NCI-H748 (cell line): ENCODE data around the gene CADM2.

Experiments
- DNase-seq: peaks from one replicate; lab custom pipeline; 2025; ENCODE audit not compliant: unreplicated experiment; lab: John Stamatoyannopoulos, UW

The CADM2 gene

DNA sequence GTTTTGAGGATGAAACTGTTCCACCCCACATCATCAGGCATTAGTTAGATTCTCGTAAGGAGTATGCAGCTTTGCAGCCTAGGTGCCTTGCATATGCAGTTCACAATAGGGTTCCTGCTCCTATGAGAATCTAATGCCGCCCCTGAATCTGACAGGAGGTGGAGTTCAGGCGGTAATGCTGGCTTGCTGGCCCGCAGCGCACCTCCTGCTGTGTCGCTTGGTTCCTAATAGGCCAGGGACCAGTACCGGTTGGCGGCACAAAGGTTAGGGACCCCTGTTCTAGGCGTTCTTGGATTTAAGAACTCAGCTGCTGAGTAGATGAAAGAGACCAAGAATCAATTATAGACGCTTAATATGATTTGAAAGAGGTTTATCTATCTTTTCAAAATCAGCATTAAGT is 595.4 kb downstream of the CADM2 start:
- no peak for DNase-seq

DNA sequence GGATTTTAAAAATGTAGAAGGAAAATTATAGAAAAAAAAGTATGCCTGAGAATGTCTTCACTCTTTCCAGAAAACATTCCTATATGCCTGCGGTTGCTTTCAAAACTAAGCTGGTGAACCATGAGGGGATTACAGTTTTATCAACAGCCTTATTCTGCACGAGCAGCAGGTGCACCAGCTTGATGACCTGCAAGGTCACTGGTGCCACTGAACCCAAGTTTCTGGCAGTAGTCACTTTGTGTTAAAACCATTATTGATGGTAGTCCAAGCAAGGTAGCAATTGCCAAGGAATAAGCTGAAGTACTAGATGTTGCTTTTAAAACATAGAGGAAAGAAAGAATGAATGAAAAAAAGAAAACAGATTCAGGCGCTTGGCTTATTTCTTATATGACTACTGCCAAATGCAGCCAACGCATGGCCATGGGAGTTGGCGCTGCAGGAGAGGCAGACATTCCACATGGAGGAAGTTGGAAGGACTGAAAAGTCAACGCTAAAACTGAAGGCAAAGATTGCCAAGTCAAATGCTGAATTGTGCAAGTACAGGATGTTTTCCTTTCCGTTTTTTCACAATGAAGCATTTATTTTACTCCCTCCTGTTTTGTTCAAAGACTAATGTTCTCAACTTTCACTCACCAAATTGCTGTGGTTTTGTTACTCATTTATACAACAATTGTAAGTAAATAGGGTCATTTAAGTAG is 601.4 kb downstream of the CADM2 start:
- DNase-seq = peak; percentile 38

DNA sequence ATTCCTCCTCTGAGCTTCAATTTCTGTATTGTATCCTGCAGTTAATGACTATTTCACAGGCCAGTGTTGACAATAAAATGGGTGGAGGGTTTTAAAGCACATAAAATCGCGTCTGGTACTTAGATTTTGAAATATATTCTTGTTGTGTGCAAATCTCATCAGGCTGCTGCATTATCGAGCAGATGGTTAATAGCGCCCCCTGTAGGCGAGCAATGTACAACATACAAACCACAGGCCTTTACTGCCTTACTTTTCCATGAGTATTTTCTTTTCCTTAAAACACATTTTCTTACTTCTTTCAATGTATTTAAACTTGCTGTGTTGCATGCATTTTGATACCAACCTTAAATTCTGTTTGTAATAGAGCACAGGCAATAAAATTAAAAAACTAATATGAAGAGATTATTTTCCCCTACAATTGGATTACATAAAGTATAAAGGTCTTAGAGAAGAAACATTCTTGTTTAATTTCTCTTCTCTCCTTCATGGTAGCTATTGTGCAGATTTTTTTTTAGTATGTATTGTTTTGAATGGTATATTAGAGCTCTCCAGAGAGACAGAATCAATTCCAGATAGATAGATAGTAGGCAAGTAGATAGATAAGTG is 608.4 kb downstream of the CADM2 start:
- peak; percentile 80 for DNase-seq

DNA sequence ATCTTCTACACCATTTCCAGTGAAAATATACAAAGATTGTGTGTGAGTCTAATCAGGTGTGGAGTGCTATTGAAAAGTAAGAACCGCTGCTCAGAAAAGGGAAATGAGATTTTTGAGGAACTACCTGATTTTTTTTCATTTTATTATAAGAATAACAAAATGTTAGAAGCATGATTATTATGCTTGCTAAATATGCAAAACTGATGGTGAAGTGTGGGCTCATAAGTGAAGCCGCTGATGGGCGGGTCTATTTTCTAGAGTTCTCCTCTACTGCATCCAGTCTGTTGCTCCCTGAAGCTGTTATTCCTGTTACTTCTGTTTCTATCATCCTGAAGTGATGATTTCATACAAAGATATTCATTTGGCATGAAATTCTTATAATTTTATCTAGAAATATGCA is 612.0 kb downstream of the CADM2 start:
- DNase-seq = no peak

DNA sequence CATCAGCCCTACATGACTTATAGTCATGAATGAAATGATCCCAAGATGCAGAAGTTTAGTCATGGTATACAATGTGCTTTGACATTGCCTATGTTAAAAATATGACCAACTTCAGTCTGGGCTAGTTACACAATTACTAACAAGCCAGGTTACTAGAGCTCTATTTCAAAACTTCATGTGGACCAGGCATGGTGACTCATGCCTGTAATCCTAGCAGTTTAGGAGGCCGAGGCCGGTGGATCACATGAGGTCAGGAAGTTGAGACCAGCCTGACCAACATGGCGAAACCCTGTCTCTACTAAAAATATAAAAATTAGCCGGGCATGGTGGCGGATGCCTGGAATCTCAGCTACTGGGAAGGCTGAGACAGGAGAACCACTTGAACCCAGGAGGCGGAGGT is 613.0 kb downstream of the CADM2 start:
- no peak for DNase-seq

DNA sequence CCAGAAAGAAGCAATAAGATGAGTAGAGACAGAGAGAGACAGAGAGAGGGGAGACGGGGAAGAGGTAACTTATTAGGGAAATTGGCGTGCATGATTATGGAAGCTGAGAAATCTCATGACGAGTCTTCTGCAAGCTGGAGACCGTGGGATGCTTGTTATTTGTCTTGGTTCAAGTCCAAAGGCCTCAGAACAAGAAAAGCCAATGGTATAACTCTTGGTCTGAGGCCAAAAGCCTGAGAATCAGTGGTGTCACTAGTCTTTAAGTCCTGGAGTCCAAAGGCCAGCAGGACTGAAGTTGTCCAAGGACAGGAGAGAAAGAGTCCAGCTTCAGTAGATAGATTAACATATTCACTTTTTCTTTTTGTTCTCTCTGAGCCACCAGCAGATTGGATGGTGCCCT is 613.6 kb downstream of the CADM2 start:
- no peak for DNase-seq

DNA sequence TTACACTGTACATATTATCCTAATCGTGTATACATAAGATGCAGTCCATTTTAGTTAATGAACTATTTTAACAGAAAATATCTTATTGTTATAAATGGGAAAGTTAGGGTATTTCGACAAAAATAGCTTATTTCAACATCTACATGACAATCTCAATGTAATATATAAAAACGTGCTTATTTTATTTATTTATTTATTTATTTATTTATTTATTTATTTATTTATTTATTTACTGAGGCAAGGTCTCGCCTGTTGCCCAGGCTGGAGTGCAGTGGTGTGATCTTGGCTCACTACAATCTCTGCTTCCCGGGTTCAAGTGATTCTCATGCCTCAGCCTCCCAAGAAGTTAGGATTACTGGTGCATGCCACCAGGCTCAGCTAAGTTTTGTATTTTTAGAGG is 614.2 kb downstream of the CADM2 start:
- DNase-seq = no peak

DNA sequence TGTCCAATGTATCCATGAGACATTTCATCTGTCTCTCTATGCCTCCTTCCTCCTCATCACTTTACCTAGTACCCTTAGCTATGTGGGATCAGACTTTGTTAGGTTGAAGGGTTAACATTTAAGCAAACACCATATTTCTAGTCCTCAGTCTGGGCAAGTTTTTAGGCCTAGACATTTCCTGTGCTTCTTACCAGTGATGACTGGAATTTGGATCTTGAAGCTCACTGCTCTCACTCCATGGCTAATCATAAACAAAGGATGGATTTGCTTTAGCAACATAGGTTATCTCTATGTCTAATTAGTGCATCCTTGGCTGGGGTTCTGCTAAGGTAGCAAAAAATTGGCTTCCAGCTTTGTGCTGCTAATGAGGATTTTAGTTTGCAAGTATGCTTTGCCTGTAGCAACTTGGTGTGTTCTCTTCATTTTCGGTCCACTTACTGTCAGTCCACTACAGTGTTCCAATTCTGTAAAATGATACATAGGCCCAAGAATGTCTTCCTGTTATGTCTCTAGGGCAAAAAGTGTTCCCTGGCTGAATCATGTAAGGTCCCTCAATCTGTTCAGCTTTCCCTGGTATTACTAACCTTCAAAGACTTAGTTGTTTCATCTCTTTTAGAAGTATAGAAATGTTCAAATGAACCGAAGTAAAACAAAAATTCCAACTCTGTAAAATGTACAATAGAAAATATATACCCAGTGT is 615.4 kb downstream of the CADM2 start:
- DNase-seq = no peak

DNA sequence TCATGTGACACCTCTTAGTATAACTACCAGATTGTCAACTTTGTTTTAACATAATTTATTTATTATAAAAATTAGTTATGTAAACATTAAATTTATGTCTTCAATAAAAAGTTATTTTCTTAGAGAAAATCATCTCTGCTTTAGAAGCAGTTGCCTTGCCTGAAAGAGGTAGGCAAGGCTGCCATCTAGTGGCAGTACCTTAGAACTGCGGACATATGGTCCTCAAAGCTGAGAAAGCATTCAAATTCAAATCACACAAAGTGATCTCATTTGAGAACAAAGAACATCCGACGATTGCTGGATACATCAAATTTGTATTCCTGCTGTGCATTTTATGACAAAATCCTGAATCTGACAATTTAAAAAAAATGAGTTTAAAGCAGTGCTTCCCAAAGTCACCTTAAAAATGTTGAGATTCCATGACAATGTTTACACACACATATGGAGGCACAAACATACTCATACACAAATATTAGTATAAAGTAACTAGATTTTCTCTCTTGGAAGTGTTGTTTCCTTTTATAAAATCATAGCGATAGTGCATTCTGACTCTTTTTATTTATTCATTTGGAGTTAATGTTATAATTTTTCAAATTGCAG is 617.4 kb downstream of the CADM2 start:
- DNase-seq = peak; percentile 66

DNA sequence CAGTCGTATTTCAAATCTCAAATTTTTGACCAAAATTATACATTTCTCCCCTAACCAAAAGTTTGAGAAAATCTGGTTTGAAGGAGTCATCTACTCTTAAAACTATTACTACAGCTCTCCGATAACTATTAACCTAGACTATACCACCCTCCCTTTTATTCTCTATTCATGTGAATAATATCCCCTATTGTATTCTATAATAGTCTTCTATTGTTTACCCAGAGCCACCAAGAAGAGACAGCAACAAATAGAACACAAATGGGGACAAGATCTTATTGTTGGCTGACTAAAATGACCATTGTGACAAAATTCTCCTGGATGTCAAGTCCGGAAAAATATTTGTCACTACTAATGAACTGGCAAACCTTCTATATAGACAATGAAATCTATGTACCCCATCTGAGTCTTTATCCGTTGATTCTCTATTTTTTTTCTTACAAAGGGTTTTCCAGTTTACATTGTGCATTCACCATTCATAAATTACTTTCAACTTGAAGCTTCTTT is 618.0 kb downstream of the CADM2 start:
- DNase-seq = peak; percentile 7

DNA sequence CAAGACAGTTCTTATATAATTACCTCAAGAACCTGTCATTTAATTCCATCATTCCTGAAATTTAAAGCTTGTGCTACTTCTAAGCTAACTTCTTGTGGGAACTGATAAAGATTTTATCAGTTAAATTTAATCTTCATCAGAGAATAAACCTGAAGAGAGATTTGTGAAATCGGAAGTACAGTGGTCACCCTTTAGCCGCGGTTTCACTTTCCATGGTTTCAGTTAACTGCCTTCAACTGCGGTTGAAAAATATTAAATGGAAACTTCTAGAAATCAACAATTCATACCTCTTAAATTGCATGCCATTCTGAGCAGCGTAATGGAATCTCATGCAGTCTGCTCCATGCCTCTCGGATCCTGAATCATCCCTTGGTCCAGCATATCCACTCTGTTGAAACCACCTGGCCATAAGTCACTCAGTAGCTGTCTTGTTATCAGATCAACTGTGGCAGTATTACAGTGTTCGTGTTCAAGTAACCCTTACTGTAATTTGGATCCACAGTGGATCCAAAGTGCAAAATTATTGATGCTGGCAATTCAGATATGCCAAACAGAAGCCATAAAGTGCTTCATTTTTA is 626.1 kb downstream of the CADM2 start:
- no peak for DNase-seq

DNA sequence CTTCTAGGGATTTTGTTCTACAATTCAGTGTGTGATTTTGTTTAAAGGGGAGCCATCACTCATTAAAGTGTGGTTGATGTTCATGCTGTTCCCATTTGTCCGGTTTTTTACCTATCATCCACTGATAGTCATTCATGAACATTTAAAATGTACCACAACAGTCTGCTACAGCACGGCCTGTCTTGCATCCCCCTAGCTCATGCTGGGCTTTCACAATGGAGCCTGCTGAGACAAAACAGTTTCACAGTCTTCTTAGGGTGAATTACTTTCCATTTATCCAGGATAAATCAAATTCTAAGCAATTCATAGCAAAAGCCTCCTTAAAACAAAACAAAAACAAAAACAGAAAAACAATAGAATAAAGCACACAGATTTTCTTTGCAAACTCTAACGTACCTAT is 627.2 kb downstream of the CADM2 start:
- peak; percentile 12 for DNase-seq

DNA sequence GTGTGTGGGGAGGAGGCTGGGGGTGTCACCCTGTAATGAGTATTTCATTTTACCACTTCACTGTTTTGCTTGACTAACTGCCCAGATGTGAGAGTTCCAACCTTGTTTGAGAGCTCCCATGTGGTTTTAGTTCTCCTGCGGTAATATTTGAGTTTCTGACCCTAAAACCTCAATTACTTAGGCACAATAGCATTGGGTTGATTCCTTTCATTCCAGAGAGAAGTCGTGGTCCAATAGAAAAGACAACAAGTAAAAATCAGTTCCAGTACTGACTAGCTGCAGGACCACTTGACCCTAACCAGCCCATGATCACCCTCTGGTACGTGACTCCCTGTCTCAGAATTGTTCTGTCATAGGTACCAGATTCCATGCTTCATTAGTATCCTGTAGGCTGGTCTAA is 630.4 kb downstream of the CADM2 start:
- no peak for DNase-seq

DNA sequence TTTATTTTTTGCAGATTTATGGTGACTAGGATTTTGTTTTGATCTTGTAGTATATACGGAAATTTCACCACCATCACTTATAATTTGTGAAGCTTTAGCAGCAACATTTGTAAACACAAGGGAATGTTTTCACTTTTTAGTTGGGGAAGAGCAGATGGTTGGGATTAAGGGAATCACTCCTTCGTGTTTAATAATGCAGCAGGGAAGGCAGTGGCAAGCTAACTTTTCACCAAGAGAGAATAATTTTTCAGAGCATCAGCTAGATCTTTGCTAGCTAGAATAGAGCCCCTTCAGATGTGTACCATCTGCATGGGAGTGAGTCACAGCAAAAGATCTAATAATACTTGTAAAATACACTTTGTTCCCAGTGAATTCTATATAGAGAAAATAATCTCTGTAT is 632.7 kb downstream of the CADM2 start:
- no peak for DNase-seq

DNA sequence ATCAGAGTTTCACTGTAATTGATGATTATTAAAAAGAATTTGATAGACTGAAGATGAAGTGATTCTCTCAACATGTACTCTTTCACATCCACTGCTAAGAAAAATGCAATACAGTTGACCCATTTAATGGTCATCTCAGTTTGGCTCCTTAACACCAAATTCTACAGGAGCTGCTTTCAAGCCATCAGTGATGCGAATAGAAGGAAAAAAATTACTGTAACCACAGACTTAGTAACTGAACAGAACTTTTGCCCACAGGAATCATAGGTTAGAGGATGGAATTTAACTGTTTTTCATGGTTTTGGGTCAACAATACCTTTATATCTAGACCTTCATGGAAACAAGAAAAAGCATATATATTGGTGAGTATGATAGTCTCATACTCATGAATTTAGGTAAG is 633.5 kb downstream of the CADM2 start:
- no peak for DNase-seq

DNA sequence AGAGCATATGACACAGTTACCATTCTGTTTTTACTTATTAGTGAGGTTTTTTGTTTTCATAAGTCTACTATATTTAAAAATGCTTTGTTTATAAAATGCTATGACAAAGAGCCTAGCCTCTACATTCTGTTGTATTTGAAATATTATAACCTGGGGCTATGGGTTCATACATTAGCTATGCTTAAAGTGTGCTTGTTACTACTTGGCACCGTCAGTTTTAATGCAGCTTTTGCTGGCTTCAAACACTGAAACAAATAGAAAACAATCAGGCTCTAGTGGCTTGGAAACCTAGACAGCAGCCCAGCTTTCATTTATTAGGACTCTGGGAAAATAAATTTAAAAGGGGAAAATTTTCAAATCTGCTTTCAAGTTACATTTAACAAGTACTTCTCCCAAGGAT is 635.9 kb downstream of the CADM2 start:
- no peak for DNase-seq

DNA sequence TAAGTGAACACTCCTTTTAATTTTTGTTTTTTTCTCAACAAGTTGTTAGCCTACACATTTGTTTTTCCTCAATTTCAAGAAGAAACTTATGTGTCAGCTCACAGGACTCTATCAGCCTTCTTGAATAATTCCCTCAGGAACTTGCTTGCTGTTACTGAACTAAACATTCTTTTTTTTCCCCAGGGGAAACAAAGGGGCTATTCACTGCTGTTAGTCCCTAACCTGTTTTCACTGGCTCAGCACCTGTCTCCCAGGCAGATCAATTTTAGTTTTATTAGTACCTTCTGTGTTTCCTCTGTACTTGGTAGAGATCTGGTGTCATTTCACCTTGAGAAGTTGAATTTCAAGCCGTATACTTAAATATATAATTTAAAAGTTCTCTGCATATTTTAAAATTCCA is 644.6 kb downstream of the CADM2 start:
- DNase-seq = peak; percentile 64

DNA sequence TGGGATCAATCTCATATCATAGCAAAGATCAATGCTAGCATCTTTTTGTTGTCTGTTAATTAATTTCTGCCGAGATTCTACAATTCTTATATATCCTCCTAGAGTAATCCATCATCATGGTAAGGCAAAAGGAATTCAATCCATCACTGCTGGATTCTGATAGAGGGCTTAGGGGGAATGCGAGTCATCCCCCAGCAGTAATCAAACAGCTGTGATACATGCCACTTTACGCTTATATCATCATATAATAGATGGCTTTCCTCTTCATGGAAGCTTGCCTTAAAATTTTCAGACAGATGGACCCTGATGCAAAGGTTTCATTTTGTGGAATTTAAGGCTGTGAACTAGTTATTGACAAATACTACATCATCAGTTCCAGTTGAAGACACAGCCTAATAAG is 645.9 kb downstream of the CADM2 start:
- no peak for DNase-seq

DNA sequence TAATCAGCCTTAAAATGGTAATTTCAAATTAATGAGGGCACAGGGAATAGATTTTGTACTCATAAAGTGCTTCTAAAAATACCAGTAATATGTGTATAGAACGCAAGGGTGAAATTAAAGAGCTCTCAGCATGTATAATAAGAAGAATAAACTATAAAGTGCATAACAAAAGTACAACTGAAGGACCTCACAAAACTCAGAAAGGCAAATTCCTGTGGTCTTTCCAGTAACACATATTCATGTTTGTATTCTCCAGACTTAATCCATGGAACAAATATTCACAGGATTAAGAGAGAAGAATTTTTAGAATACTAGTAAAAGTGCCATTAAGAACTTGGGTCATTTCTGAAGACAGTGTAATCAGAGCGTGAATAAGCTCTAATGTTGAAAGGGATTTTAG is 646.3 kb downstream of the CADM2 start:
- no peak for DNase-seq

DNA sequence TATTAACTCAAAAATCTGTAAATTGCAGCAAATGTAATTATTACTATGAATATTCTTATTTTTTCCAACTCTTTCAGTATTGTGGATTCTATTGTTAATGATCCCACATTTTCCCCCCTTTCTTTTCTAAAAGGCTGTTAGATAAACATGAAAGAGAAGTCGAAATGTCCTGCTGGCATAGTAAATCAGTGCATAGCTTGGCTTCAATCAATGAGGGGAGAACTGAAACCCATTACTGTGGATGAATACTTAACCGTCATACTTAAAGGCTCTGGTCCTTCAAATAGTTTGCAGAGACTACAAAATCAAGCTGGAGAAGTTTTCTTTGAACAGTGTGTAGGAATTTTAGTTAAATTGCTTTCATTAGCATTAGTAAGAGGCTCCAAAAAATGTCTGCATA is 667.9 kb downstream of the CADM2 start:
- no peak for DNase-seq

DNA sequence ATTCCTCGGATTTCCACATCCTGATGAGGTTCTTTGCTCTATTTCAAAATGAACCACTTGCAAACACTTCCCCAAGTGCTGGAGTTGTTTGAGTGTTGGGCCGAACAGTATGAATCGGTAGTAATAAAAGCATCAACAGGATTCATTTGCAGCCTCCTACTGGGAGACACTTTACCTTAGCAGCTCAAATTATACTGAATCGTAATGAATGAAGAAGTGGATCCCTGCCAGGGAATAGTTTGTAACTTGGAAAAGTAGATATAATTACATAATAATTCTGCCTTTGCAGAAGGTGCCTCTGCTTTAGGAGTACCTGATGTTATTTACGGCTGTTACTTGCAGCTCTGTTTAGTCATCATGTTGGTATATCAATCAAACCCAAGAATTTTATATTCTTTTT is 669.1 kb downstream of the CADM2 start:
- peak; percentile 54 for DNase-seq

DNA sequence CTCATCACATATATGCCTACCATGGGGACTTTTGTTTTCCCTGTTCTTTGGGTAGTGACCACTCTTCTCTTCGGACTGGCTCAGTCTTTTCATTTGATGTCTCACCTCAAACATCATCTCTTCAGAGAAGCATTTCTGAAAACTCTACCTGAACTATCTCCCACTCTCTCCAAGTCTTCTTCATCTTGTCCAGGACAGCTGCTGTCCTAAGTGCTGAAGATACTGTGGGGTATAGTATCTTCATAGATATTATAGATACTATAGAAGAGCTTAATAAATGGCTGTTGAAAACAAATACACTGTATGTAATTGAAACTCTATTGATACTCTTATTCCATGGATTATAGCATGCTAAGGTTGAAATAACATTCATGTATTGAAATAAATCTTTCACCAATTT is 672.3 kb downstream of the CADM2 start:
- DNase-seq = no peak
